GM08714 (cell line): Measurements from ENCODE around the gene ACBD4.

Source experiments
- H3K4me3 ChIP-seq: fragments of 200-500 bp; sonication (Bioruptor generic); 2 replicates; pipeline ENCODE4 v1.5.1; 2014; ENCODE audit warnings: mild to moderate bottlenecking, low read length, inconsistent platforms
- ZNF274 ChIP-seq: IDR thresholded peaks from 2 replicates; pipeline ENCODE4 v1.6.1; 2012; ENCODE audit warnings: mild to moderate bottlenecking, low read depth, low read length

The ACBD4 gene, protein sequence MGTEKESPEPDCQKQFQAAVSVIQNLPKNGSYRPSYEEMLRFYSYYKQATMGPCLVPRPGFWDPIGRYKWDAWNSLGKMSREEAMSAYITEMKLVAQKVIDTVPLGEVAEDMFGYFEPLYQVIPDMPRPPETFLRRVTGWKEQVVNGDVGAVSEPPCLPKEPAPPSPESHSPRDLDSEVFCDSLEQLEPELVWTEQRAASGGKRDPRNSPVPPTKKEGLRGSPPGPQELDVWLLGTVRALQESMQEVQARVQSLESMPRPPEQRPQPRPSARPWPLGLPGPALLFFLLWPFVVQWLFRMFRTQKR

DNA sequence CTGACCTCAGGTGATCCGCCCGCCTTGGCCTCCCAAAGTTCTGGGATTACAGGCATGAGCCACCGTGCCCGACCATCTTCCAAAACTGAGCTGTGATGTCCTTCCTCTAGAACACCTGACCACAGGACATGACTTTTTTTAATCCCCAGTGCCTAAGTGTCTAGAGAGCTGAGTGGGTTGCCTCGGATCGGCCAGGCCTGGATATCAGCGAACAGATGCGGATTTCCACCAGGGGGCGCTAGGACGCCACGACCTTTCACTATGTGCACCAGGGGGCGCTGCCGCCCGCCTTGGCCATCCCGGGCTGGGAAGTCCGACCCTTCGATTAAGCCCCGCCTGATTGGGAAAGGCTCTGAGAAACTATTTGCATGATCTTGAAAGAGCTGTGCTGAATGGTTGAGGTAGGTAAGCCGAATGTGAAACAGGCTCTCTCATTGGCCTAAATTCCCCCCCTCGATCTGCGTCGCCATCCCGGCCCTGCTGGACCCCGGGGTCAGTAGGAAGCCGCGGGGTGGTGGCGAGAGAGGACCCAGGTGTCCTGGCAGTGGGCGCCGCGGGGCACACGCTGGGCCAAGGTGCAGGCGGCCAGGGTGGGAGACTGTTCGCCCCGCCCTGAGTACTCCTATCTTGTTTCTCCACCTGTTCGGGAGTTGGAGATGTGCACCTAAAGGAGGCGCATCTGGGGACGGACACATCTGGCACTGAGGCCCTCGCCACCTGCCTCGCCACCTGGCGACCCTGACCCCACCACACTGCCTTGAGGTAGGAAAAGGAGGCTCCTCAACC is at the start of gene ACBD4:
Gene ACBD4 (plus strand): TSS at position 496 of the 786 bp plus-strand sequence. CDS start 458 bp downstream, outside the sequence.
- H3K4me3 ChIP-seq, result peak within 1 kb of the TSS; percentile 70
- TF ChIP-seq ZNF274, result no peak

DNA sequence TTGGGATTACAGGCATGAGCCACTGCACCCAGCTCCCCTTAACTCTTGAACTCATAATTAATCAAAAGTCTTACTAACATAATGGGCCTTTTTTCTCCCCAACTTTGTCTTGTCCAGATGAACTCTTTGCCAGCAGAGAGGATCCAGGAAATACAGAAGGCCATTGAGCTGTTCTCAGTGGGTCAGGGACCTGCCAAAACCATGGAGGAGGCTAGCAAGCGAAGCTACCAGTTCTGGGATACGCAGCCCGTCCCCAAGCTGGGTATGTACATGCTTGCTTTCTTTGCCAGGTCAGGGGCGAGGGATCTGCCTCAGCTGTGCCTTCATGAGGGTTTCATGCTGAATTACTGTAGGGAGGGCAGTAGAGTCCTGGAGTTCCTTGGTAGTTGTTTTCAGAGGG is 49.1 kb upstream of the ACBD4 start:
- TF ChIP-seq ZNF274, result no peak
- no peak overlapping the region for H3K4me3 ChIP-seq

DNA sequence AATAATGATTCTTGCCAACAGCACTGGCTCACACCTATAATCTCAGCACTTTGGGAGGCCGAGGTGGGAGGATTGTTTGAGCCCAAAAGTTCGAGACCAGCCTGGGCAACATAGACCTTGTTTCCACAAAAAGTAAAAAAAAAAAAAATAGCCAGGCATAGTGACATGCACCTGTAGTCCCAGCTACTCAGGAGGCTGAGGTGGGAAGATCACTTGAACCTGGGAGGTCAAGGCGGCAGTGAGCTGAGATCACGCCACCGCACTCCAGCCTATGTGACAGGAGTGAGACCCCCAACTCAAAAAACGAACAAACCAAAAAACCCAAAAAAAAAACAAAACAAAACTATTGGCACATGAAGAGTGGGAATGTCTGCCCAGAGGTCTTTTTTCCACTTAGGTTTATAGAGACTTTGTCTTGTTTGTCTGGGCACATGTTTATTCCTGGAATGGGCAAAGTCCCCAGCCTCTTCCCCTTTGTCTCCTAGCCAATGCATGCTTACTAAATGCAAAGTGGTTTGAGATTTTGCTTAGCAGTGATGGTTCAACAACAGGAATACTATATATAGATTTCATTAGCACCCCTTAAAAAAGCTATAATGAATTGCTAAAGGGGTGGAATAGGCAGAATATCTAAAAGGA is 48.5 kb upstream of the ACBD4 start:
- TF ChIP-seq ZNF274, result no peak
- no peak overlapping the region for H3K4me3 ChIP-seq

DNA sequence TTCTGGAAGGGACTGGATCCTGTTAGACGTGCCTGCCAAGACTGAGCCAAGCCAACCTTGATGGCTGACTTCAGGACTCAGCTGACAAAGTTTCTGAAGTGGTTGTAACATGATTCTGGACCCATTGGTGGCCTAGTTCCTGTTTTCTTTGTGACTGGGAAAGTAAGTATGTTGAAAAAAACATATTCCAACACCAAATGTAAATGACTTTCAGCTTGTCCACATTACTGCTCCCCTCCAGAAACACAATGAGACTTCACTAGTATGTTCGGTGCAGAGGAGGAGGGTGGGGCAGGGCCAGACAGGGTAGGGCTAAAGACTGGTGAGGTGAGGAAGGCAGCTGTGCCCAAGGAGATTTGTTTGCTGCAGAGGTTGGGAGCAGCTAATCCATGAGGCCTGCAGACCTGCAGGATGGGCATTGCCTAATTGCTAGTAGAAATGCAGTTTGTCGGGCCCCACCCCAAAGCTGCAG is 47.9 kb upstream of the ACBD4 start:
- no peak overlapping the region for H3K4me3 ChIP-seq
- no peak for TF ChIP-seq ZNF274

DNA sequence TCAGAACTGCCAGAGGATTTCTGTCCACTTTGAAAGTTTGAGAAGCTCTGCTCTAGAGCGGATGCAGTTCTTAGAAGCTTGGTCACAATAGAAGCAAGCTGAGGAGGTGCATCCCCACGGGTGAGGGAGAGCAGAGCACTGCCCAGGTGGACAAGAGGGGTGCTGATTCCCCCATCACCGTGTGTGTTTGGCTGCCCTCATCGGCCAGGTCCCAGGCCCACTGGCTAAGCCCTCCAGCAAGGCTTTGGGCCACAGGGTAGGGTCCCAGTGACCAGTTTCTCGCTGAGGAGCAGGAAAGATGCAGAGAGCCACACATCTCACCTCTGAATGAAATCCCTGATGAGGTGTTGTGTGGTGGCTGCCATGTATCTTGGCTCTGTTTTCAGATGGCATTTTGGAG is 47.5 kb upstream of the ACBD4 start:
- no peak for TF ChIP-seq ZNF274
- H3K4me3 ChIP-seq, result no peak overlapping the region

DNA sequence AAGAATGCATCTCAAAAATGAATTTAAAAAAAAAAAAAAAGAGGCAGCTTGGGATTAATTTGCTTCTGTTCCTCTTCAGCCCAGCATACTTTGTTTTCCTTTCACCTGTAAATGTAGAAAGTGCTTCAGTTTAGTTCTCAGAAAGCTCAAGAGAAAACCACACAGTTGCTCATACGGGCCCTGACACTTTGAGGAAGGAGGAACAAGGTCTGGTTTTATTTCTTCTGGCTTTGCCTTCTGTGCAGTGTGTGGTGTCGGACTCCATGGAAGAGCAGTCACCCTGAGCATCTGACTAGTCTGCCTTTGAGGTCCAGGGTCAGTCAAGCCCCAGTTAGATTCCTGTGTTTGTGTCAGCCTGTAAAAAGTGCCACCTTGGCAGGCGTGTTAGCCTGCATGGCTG is 46.7 kb upstream of the ACBD4 start:
- TF ChIP-seq ZNF274, result no peak
- H3K4me3 ChIP-seq, result no peak overlapping the region

DNA sequence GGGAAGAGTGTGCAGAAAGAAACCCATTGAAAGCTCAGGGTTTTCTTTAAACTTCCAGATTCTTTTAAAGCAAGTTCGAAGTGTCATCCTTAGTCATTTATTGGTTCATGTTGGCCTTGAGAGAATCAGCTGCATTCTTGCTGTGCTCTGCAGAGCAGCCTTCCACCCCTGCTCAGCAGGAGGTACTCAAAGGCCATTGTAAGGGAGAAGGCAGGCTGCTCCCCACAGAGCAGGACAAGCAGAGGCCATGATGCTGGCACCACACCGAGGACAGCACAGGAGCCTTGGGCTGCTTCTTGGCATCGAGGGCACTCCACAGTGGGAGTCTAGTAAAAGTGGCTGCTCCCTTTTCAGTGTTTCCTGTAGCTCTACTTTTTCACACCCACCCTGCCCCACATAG is 44.8 kb upstream of the ACBD4 start:
- no peak overlapping the region for H3K4me3 ChIP-seq
- TF ChIP-seq ZNF274, result no peak

DNA sequence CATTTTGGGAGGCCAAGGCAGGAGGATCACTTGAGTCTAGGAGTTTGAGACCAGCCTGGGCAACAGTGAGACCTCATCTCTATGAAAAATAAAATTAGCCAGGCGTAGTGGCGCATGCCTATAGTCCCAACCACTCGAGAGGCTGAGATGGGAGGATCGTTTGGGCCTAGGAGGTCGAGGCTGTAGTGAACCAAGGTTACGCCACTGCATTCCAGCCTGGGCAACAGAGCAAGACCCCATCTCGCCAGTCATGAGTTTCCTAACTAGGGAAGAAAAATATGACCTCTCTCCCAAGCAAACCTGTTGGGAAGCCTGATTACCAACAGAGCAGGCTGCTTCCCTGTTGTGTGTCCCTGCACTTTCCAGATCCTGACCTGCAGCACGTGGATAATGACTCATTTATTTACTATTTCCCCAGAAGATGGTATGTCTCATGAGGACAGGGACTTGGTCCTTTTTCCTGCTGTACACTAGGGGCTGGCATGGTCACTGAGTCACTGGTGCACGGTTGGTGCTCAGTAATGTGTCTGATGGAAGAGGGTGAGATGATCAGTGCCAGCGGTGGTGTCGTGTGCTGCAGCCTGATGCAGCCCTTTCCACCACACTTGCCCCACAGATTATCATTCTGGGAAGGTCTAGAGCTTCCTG is 43.6 kb upstream of the ACBD4 start:
- no peak for TF ChIP-seq ZNF274

DNA sequence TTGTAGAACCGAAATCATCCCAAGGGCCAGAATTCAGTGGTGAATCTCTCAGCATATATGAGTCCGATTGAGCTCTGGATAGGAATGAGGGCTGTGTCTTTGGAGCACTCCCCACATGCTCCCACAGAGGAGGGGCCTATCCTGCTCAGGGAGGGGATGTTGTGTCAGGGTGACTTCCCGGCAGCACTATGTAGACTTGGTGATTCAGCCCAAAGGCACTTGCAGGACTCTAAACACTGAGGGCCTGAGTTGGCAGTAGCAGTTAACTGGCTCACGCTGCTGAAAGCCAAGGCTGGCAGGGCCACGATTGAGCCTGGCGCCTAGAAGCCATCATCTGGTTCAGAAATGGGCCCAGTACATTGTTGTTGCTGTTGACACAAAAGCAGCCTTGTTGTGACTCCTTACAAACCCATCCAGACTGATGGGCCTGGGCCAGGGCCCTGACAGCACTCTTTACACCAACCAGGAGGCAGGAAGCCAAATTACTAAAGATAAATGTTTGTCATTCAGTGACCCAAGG is 42.5 kb upstream of the ACBD4 start:
- no peak overlapping the region for H3K4me3 ChIP-seq
- no peak for TF ChIP-seq ZNF274

More for the DNA sequence above, 43.6 kb upstream of the ACBD4 start:
- H3K4me3 ChIP-seq, result no peak overlapping the region

DNA sequence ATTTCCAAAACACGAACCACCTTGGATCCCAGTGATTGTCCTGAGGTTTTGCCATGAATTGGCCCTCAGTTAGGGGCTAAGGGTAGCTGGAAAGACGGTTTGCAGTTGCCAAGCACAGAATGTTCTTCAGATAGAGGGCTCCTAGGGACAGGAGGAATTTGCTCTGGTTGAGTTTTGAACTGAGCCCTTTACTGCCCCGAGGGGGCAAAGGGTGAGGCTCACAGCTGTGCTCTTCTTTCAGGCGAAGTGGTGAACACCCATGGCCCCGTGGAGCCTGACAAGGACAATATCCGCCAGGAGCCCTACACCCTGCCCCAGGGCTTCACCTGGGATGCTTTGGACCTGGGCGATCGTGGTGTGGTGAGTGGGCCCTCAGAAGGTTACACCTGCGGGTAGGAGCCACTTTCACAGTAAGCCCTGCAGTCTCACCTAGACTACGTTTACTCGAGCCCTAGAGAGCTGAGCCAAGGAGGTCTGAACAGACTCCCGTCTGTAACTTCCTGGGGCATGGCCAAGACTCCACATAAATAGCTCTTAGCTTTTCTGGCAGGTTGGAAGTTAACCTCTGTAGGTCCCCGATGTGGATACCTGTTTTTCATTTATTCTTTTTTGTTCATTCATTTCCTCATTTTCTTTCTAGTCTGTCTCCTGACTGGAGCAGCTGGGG is 41.9 kb upstream of the ACBD4 start:
- no peak for TF ChIP-seq ZNF274
- H3K4me3 ChIP-seq, result no peak overlapping the region

DNA sequence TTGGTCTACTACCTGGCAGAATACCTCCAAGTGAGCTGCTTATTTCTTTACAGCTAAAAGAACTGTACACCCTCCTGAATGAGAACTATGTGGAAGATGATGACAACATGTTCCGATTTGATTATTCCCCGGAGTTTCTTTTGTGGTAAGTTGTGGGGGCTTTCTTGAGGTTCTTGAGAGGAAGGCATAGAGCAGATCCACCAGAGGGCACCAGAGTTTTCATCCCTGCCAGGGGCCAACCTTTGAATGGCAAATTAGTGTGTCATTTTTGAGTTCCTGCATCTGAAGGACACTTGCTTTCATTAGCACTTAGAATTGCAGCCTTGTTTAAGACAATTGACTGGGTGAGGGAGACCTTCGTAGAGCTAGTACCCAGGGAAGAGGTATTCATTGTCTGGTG is 39.3 kb upstream of the ACBD4 start:
- H3K4me3 ChIP-seq, result no peak overlapping the region
- TF ChIP-seq ZNF274, result no peak

DNA sequence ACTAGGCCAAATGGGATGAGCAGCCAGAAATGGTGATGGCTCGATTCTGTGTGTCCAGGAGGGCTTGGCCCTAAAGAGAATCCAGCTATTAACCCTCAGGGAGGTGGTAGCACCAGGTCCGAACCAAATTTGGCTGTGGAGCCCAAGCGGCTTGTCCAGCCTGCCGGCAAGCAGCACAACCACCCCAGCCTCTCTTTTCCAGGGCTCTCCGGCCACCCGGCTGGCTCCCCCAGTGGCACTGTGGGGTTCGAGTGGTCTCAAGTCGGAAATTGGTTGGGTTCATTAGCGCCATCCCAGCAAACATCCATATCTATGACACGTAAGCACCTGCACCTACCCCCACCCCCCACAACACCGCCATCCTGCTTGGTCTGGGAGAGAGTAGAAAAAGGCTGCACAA is 38.6 kb upstream of the ACBD4 start:
- no peak overlapping the region for H3K4me3 ChIP-seq
- no peak for TF ChIP-seq ZNF274

DNA sequence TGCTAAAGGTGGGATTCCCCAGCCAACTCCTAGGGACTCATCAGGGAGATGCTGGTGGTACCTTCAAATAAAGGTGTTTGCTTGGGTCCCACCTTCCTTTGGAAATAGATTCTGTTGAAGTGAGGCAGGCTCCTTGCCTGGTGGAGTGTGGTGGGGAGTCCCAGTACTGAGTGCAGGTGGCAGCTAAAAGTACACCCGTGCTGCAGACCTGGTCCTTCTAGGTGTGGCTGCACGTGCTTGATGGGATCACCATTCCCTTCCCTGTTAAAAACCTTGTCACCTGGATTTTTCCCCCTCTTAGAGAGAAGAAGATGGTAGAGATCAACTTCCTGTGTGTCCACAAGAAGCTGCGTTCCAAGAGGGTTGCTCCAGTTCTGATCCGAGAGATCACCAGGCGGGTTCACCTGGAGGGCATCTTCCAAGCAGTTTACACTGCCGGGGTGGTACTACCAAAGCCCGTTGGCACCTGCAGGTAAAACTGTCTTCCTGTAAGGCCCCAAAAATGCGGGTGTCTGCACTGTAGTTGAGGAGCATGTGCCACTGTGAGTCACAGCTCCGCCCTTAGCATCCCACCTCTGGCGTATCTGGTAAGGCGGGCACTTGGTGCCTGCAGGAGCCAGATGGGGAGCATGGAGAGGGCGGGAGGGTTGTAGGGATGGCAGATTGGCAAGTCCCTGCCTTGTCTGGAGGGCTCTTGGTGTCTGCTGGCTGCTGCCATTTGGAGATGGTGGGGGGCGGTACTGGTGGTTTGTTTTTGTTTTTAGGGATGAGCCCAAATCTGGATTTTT is 37.2 kb upstream of the ACBD4 start:
- no peak overlapping the region for H3K4me3 ChIP-seq
- no peak for TF ChIP-seq ZNF274
